Kidney (tissue), 14 donors: ENCODE data around the gene LPIN1. TPM values are rescaled to one million over a fixed set of nuclear protein-coding genes. Genes with fewer than 3 reads are reported as not detected.

Source experiments
- DNase-seq, 5 donors: peaks; one replicate each; pipeline ENCODE4 v3.0.0-alpha.2; 2013 to 2020
- FAIRE-seq: peaks from 2 replicates; lab custom pipeline; 2012; peaks lifted over from hg19 to GRCh38; lab: Jason Lieb, UNC
- H3K27ac ChIP-seq, 2 donors: one replicate each; pipeline ENCODE4 v1.7.0; 2013; ENCODE audit warnings: low read depth in 2 of 2, low read length in 2 of 2, inconsistent platforms in 1 of 2
- H3K27me3 ChIP-seq: one replicate; pipeline ENCODE4 v1.7.1; 2013; ENCODE audit warnings: low read length, inconsistent platforms; ENCODE audit not compliant: control insufficient read depth, insufficient read depth
- H3K36me3 ChIP-seq, 3 donors: one replicate each; pipeline versions ENCODE4 v1.7.0 to v1.7.1; 2013; ENCODE audit warnings: low read length in 3 of 3, control low read depth in 1 of 3, inconsistent platforms in 1 of 3; ENCODE audit not compliant: insufficient read depth in 3 of 3, control insufficient read depth in 2 of 3
- H3K4me1 ChIP-seq, 3 donors: one replicate each; pipeline versions ENCODE4 v1.7.0 to v1.7.1; 2013; ENCODE audit warnings: low read length in 3 of 3, inconsistent platforms in 1 of 3, low read depth in 1 of 3; ENCODE audit not compliant: control insufficient read depth in 2 of 3, insufficient read depth in 2 of 3
- H3K4me3 ChIP-seq, 3 donors: one replicate each; pipeline versions ENCODE4 v1.7.0 to v1.8.1; 2013; ENCODE audit warnings: low read length in 3 of 3, control low read depth in 1 of 3, inconsistent platforms in 1 of 3
- H3K9ac ChIP-seq, 3 donors: one replicate each; pipeline versions ENCODE4 v1.7.0 to v1.7.1; 2013; ENCODE audit warnings: low read length in 3 of 3, control low read depth in 1 of 3, inconsistent platforms in 1 of 3
- H3K9me3 ChIP-seq, 3 donors: one replicate each; pipeline versions ENCODE4 v1.7.0 to v1.7.1; 2013; ENCODE audit warnings: low read length in 3 of 3, control low read depth in 1 of 3, inconsistent platforms in 1 of 3; ENCODE audit not compliant: control insufficient read depth in 2 of 3, insufficient read depth in 1 of 3
- intact Hi-C: fragments of 100-400 bp; cut with DNase I; formaldehyde crosslinking; loops from one replicate; pipeline ENCODE4 v1.11.1; 2022
- polyA plus RNA-seq: library from polyadenylated mRNA; stranded (reverse); fragments of 350-450 nt; fragmentation: Illumina TruSeq; extraction: RNeasy Lipid Tissue Mini Kit (QIAGEN cat#74804); gene quantifications from one replicate; pipeline ENCODE4 v1.2.3, GENCODE V29; 2014; ENCODE audit warnings: low read depth, low replicate concordance; ENCODE audit not compliant: insufficient read depth
- total RNA-seq: library from RNA; stranded (reverse); fragmentation: NEBNext Ultra II Directional; extraction: Animal tissue kit (Norgen Biotek cat#: 25700); gene quantifications from one replicate; pipeline ENCODE4 v1.2.1, GENCODE V29; 2021
- TF ChIP-seq, protein P1 (sequence below): IDR thresholded peaks from 3 replicates; pipeline ENCODE4 v1.5.1; 2012; ENCODE audit warnings: mild to moderate bottlenecking, moderate library complexity, borderline replicate concordance; ENCODE audit not compliant: insufficient read depth; ENCODE audit errors: extremely low read depth
- donor health status: control.
- donor health status: control.
- donor health status: control.
- donor health status: control.
- donor health status: control.
- donor health status: DM: yes; HTN: yes; CAD: no.
- donor health status: Normal renal cell carcinoma (clear cell type).

LPIN1 gene
- total and polyA plus RNA-seq, 2 donors from 2014 or later = 11.8 to 36.8 TPM

DNA sequence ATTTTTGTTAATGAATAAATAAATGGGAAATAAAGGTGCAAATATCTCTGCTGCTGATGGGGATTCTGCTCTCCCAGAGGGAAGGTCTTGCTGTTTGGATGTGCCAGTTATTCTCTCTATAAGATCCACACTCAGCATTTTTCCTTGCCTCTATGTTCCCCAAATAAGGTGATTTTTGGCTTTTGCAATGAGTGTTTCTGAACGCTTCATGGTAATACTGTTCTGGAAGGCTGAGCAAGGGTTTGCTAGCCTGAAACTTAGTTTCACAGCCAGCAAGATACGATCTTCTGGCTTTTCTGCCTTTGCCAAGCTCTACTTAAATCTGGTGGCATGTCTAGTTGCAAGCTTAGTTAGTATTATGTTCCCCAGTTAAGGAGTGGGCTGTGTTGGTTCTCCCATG, 114.6 kb downstream of the LPIN1 start:
- TF ChIP-seq, protein P1, sequence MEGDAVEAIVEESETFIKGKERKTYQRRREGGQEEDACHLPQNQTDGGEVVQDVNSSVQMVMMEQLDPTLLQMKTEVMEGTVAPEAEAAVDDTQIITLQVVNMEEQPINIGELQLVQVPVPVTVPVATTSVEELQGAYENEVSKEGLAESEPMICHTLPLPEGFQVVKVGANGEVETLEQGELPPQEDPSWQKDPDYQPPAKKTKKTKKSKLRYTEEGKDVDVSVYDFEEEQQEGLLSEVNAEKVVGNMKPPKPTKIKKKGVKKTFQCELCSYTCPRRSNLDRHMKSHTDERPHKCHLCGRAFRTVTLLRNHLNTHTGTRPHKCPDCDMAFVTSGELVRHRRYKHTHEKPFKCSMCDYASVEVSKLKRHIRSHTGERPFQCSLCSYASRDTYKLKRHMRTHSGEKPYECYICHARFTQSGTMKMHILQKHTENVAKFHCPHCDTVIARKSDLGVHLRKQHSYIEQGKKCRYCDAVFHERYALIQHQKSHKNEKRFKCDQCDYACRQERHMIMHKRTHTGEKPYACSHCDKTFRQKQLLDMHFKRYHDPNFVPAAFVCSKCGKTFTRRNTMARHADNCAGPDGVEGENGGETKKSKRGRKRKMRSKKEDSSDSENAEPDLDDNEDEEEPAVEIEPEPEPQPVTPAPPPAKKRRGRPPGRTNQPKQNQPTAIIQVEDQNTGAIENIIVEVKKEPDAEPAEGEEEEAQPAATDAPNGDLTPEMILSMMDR = no peak

GRCh38 chr2:11862049-11862448, 115.6 kb downstream of the LPIN1 start:
- Histone ChIP-seq H3K27ac (no peak overlapping the region), H3K36me3 (no peaks in the 10 kb centered on the region), H3K27me3 (no peaks in the 10 kb centered on the region), H3K9me3 (no peaks in the 10 kb centered on the region), H3K9ac (no peak overlapping the region), H3K4me1 (peaks cover 2 to 10% (median 9%) of the 10 kb centered on the region in 3 donors), H3K4me3 (no peak overlapping the region)
- no peak for FAIRE-seq
- TF ChIP-seq, protein P1 = no peak
- no peak for DNase-seq
- intact Hi-C loops = no loop called here

More for the DNA sequence above, 114.6 kb downstream of the LPIN1 start:
- Histone ChIP-seq H3K36me3 (no peaks in the 10 kb centered on the region), H3K4me3 (no peak overlapping the region), H3K9ac (no peak overlapping the region), H3K4me1 (peaks cover 2 to 10% (median 9%) of the 10 kb centered on the region in 3 donors), H3K9me3 (no peaks in the 10 kb centered on the region), H3K27me3 (no peaks in the 10 kb centered on the region), H3K27ac (no peak overlapping the region)
- DNase-seq = no peak
- intact Hi-C loops = no loop called here
- FAIRE-seq = no peak

DNA sequence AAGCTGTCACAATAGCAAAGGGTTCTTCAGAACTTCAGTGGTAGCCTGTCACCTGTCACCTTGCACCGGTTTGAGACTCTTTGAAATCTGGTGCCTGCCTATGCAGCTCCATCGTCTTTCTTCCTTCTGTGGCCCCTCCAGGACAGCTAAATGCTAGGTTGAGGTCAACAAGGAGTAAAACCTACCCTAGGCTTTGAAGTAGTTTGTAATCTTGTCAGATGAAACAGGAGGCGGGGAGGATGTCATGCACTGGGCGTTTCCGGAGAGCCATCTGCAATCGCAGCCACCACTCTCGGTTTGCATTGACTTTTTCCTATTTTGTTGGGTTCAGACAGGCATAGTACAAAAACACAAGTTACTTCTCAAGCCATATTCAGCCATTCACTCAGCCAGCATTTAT, 116.7 kb downstream of the LPIN1 start:
- Histone ChIP-seq H3K4me3 (peak overlapping the region in 1 of 3 donors; percentile 33), H3K9ac (no peak overlapping the region), H3K27ac (peak overlapping the region in 1 of 2 donors; percentile 42), H3K27me3 (no peaks in the 10 kb centered on the region), H3K36me3 (no peaks in the 10 kb centered on the region), H3K9me3 (no peaks in the 10 kb centered on the region), H3K4me1 (peaks cover 2 to 10% (median 9%) of the 10 kb centered on the region in 3 donors)
- DNase-seq = no peak
- intact Hi-C loops = no loop called here
- no peak for FAIRE-seq
- TF ChIP-seq, protein P1 = no peak
